Heart left ventricle (tissue), 13 donors: ENCODE measurements around the gene RHOJ.

Experiments
- CTCF ChIP-seq, 12 donors: fragments of 200-600 bp; sonication (generic) in 4 of 12; IDR thresholded peaks; one replicate each; pipeline versions ENCODE4 v1.5.0 to v1.8.0; 2018 to 2022; ENCODE audit warnings: antibody characterized with exemption in 12 of 12, mild to moderate bottlenecking in 5 of 12
- POLR2A ChIP-seq, 2 donors: fragments of 450-650 bp; IDR thresholded peaks; one replicate each; pipeline ENCODE4 v1.6.1; 2017; ENCODE audit warnings: antibody characterized with exemption in 2 of 2, mild to moderate bottlenecking in 2 of 2, moderate library complexity in 2 of 2
- donor health status: ischemic (EF 13 %, LVEDD 7.1; RV severe dilation, severe dysfunction).
- donor health status: DM: no; HTN: yes; CAD: no.
- donor health status: DM: no; HTN: no; CAD: no.
- donor health status: ischemic (EF 25% LVEDD 6.9; RV normal size, moderate dysfunction).
- donor health status: ischemic (EF 25% LVEDD 5.7; RV mildly dilated, moderate dysfunction).
- donor health status: ischemic (EF 35%, LVEDD 5.7; RV mildly dilated, moderate dysfunction).
- donor health status: nonischemic (EF 11% LVEDD 7.7; RV severe dilation, severe dysfunction).
- donor health status: DM: yes; HTN: yes; CAD: no.
- donor health status: PGD.
- donor health status: ischemic (EF 29% LVEDD 5.4; RV normal size, mild dysfunction).
- donor health status: nonischemic (EF 23%, LVEDD 6.1; RV moderate dilation, normal function).

- TF ChIP-seq CTCF (IDR thresholded peaks at IDR 0.05) (no peak), POLR2A (IDR thresholded peaks at IDR 0.05) (no peak)
Observed at GRCh38 chr14:63214417-63215196, 10.4 kb downstream of the RHOJ start.
